ENCODE measurements around the gene RPL3. TPM values are rescaled to one million over a fixed set of nuclear protein-coding genes. Genes with fewer than 3 reads are reported as not detected.
A peak's percentile ranks its signal among the peaks of the same experiment; 100 is the strongest.

Gene RPL3
- total and polyA plus RNA-seq, 2 donors from 2014 or later: 1,862 to 2,443 TPM

DNA sequence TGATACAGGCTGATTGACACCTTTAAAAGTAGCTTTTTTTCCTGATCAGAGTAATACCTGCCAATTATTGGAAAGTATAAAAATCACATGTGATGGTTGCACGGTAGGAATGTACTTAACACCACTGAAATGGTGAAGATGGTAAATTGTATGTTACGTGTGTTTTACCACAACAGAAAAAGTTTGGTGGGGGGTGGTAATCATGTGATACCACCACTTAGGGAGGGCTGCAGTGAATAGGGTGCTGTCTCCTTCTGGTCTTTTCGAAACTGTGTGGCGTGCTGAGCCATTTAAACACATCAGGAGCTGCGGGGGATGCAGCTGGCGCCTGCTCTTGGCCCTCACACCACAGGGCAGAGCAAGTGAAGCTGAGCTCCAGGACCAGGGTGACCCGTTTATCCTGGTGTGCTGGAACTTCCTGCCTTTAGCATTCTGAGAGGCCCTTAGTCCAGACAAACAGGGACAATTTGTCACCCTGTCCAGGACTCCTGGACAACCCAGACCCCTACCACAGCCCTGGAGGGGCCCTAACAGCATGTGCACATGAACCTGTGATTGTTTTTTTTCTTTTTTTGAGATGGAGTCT is 33.0 kb upstream of the RPL3 start:
- no peak for FAIRE-seq
- intact Hi-C loops (cut with DNase I): no loop called here
- H3K27me3 ChIP-seq (ENCODE audit: control insufficient read depth, insufficient read depth, low read length): no peaks in the 10 kb centered on the region
- H3K4me3 ChIP-seq (ENCODE audit: low read length in 3 of 3): no peak overlapping the region
- no peak overlapping the region for H3K9ac ChIP-seq (ENCODE audit: low read length in 3 of 3)
- H3K27ac ChIP-seq (ENCODE audit: low read depth in 2 of 2, low read length in 2 of 2): no peak overlapping the region
- peaks cover 0 to 3% (median 0%) of the 10 kb centered on the region in 3 donors for H3K4me1 ChIP-seq (ENCODE audit: control insufficient read depth in 2 of 3, insufficient read depth in 2 of 3, low read depth in 1 of 3, low read length in 3 of 3)
- TF ChIP-seq, protein P1, sequence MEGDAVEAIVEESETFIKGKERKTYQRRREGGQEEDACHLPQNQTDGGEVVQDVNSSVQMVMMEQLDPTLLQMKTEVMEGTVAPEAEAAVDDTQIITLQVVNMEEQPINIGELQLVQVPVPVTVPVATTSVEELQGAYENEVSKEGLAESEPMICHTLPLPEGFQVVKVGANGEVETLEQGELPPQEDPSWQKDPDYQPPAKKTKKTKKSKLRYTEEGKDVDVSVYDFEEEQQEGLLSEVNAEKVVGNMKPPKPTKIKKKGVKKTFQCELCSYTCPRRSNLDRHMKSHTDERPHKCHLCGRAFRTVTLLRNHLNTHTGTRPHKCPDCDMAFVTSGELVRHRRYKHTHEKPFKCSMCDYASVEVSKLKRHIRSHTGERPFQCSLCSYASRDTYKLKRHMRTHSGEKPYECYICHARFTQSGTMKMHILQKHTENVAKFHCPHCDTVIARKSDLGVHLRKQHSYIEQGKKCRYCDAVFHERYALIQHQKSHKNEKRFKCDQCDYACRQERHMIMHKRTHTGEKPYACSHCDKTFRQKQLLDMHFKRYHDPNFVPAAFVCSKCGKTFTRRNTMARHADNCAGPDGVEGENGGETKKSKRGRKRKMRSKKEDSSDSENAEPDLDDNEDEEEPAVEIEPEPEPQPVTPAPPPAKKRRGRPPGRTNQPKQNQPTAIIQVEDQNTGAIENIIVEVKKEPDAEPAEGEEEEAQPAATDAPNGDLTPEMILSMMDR (IDR thresholded peaks at IDR 0.05; ENCODE audit: borderline replicate concordance, extremely low read depth, insufficient read depth): no peak
- no peak for DNase-seq
- no peaks in the 10 kb centered on the region for H3K36me3 ChIP-seq (ENCODE audit: control insufficient read depth in 2 of 3, insufficient read depth in 3 of 3, low read length in 3 of 3)
- no peaks in the 10 kb centered on the region for H3K9me3 ChIP-seq (ENCODE audit: control insufficient read depth in 2 of 3, insufficient read depth in 1 of 3, low read length in 3 of 3)

DNA sequence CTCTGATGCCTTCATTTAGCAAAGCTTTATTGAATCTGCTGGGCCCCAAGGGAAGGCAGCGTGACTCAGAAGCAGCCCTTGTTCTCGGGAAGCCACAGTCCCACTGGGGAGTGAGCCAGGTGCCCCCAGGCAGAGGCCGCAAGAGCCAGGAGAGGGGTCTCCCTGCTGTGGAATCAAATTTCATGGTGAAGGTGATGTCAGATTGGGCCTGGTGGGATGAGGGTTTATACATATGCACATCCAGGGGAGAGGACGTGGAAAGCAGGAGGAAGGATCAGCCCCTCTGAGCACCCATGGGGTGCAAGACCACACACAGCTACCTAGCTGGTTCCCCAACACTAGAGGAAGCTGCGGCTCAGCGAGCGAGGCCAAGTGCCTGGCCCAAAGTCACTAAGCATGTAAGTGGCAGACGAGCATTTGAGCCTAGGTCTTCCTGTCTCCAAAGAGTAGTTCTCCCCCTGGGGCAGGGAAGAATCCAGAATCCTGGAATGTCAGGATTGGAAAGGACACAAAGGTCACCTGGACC is 32.3 kb upstream of the RPL3 start:
- Histone ChIP-seq H3K27ac (ENCODE audit: low read depth in 2 of 2, low read length in 2 of 2) (no peak overlapping the region), H3K4me1 (ENCODE audit: control insufficient read depth in 2 of 3, insufficient read depth in 2 of 3, low read depth in 1 of 3, low read length in 3 of 3) (peaks cover 0 to 3% (median 0%) of the 10 kb centered on the region in 3 donors), H3K4me3 (ENCODE audit: low read length in 3 of 3) (no peak overlapping the region), H3K36me3 (ENCODE audit: control insufficient read depth in 2 of 3, insufficient read depth in 3 of 3, low read length in 3 of 3) (no peaks in the 10 kb centered on the region), H3K9ac (ENCODE audit: low read length in 3 of 3) (no peak overlapping the region), H3K27me3 (ENCODE audit: control insufficient read depth, insufficient read depth, low read length) (no peaks in the 10 kb centered on the region), H3K9me3 (ENCODE audit: control insufficient read depth in 2 of 3, insufficient read depth in 1 of 3, low read length in 3 of 3) (no peaks in the 10 kb centered on the region)
- DNase-seq: peak in 3 of 5 donors; percentile 35 to 68 (median 45)
- intact Hi-C loops (cut with DNase I): no loop called here
- no peak for FAIRE-seq
- TF ChIP-seq, protein P1 (IDR thresholded peaks at IDR 0.05; ENCODE audit: borderline replicate concordance, extremely low read depth, insufficient read depth): no peak

- peaks cover 0 to 3% (median 0%) of the 10 kb centered on the region in 3 donors for H3K4me1 ChIP-seq (ENCODE audit: control insufficient read depth in 2 of 3, insufficient read depth in 2 of 3, low read depth in 1 of 3, low read length in 3 of 3)
- peak overlapping the region in 1 of 3 donors; percentile 22 for H3K9ac ChIP-seq (ENCODE audit: low read length in 3 of 3)
- H3K27ac ChIP-seq (ENCODE audit: low read depth in 2 of 2, low read length in 2 of 2): no peak overlapping the region
- H3K36me3 ChIP-seq (ENCODE audit: control insufficient read depth in 2 of 3, insufficient read depth in 3 of 3, low read length in 3 of 3): no peaks in the 10 kb centered on the region
- intact Hi-C loops (cut with DNase I): no loop called here
- no peaks in the 10 kb centered on the region for H3K9me3 ChIP-seq (ENCODE audit: control insufficient read depth in 2 of 3, insufficient read depth in 1 of 3, low read length in 3 of 3)
- peak overlapping the region; percentile 47 to 72 (median 53) for H3K4me3 ChIP-seq (ENCODE audit: low read length in 3 of 3)
- TF ChIP-seq, protein P1 (IDR thresholded peaks at IDR 0.05; ENCODE audit: borderline replicate concordance, extremely low read depth, insufficient read depth): no peak
- no peaks in the 10 kb centered on the region for H3K27me3 ChIP-seq (ENCODE audit: control insufficient read depth, insufficient read depth, low read length)
- DNase-seq (peak in 1 of 5 donors; percentile 65), FAIRE-seq (no peak)
Observed at GRCh38 chr22:39350757-39351688, 31.6 kb upstream of the RPL3 start.

All from kidney (tissue), 14 donors.